GM12874 (cell line): Measurements from ENCODE around the gene CRYBB1.

Experiments
- TF ChIP-seq, protein P1 (sequence below): IDR thresholded peaks from 2 replicates; pipeline ENCODE4 v1.5.1; 2011; ENCODE audit warnings: low read depth, mild to moderate bottlenecking, control low read depth, low read length, moderate library complexity; ENCODE audit not compliant: insufficient read depth

The CRYBB1 gene

DNA sequence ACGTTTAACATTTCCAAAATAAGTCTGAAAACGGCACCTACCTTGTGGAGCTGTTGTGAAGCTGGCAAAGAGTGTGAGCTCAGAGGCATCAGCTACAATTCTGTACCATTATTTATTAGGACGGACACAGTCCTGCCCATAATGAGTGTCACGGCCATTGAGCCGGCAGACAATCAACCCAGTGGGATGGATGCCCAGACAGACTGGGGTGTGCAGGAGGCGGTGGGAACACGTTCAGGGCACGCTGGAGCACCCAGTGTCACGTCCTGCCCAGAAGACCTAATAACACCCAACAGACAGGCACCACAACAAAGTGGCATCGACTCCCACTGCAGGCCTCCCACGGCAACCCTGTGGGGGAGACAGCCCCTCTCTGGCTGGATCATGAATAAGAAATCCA lies 62.3 kb downstream of the CRYBB1 start:
- TF ChIP-seq, protein P1, sequence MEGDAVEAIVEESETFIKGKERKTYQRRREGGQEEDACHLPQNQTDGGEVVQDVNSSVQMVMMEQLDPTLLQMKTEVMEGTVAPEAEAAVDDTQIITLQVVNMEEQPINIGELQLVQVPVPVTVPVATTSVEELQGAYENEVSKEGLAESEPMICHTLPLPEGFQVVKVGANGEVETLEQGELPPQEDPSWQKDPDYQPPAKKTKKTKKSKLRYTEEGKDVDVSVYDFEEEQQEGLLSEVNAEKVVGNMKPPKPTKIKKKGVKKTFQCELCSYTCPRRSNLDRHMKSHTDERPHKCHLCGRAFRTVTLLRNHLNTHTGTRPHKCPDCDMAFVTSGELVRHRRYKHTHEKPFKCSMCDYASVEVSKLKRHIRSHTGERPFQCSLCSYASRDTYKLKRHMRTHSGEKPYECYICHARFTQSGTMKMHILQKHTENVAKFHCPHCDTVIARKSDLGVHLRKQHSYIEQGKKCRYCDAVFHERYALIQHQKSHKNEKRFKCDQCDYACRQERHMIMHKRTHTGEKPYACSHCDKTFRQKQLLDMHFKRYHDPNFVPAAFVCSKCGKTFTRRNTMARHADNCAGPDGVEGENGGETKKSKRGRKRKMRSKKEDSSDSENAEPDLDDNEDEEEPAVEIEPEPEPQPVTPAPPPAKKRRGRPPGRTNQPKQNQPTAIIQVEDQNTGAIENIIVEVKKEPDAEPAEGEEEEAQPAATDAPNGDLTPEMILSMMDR, result no peak

DNA sequence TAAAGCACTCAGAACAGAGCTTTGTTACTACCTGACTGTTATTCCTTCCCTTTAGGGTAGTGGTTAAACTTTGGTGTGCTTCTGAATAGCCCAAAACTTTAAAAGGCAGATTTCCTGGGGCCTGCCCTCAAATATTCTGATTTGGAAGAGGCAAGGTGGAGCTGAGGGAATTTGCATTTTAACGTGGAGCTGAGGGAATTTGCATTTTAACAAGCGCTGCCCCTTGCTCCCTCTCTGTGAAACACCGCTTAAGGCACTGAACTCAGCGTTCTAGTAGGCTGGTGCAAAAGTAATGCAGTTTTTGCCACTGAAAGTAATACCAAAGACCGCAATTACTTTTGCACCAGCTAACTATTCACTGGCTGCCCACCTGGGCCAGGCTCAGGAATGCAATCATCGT lies 62.9 kb downstream of the CRYBB1 start:
- TF ChIP-seq, protein P1, result no peak

DNA sequence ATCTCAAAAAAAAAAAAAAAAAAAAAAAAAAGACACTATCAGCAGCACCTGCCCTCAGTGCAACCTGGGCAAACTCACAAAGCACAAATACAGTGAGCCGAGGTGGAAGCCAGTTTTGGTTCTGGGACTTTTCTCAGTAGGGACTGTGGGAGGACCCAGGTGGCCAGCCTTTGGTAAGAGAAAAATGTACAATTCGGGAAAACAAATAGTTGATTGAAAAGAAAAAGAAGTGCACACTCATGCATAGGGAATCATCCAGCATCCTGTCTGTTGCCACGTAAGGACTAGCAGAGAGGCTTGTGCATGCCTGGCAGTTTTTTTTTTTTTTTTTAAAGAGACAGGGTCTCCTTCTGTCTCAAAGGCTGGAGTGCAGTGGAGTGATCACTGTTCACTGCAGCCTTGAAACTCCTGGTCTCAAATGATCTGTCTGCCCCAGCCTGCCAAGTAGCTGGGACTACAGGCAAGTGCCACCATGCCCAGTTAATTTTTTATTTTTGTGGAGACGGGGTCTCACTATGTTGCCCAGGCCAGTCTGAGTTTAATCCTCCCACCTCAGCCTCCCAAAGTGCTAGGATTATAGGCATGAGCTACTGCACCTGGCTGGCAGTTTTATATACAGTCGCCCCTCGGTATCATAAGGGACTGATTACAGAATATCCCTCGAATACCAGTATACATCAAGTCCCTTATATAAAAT lies 64.6 kb downstream of the CRYBB1 start:
- TF ChIP-seq, protein P1, result no peak

DNA sequence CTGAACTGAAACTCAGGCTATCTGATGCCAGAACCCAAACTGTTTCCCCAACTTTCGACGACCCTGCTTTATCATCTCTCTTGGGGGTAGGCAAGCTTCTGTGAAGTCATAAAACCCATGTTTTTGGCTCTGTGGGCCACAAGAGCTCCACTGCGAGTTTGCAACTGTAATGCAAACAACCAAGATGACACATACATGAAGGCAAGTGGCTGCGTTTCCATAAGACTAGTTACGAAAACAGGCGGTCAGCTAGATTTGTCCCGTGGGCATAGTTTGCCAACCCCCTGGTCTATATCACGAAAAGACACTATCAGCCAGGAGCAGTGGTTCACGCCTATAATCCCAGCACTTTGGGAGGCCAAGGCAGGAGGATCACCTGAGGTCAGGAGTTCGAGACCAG lies 65.4 kb downstream of the CRYBB1 start:
- TF ChIP-seq, protein P1, result no peak

DNA sequence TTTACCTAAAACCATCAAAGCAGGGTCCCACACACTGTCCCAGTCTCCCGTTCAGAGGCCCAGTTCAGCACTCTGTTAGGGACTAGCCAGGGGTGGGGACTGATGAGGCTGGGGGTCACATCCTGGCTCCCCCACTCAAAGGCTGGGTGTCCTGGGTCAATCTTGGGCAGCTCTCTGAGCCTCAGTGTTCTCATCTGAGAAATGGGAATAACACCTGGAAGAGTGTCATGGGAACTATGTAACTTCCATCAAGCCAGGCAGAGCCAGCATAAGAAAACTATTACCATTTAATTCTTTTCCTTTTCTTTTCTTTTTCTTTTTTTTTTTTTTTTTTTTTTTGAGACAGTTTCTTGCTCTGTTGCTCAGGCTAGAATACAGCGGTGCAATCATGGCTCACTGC lies 66.3 kb downstream of the CRYBB1 start:
- TF ChIP-seq, protein P1, result no peak

DNA sequence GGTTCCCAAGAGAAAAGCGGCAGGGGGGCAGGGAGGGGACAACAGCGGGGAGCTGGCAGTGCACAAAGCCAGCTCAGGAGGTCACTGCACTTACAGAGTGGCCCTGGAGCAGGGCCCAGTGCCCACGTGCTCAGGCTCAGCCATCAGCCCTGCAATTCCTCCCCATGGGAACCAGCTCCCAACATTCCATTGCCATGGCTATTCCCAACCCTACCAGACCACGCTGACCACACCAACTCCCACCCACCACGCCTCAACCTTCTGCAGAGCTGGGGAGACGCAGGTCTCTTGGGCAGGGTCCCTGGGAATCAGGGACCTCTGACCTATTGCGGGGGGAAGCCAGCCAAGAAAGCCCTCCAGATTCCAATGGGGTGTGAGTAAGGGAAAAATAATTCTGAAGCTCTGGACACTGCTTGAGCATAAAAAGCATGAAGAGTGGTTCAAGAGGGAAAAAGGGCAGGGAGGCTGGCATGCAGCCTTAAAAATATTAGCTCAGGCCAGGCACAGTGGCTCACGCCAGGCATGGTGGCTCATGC lies 67.3 kb downstream of the CRYBB1 start:
- TF ChIP-seq, protein P1, result no peak

DNA sequence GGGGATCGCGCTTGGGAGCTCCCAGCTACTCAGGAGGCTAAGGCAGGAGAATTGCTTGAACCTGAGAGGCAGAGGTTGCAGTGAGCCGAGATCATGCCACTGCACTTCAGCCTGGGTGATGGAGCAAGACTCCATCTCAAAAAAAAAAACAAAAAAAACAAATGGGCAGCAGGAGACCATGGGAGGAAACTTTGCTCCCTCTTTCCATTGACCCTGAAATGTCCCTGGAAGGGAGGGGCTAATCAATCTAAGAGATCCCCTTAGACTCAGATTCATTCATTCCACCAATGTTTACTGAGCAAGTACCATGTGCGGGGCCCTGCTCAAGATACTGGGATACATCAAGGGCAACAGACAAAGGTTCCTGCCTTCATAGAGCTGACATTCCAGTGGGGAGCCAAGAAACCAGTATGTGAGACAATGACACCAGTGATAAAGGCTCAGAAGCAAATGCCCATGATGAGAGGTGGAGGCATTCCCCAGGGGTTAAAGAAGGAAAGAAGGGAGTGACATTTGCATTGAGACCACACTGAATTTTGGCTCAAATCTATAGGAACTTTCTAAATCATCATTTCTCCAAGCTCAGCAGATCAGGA lies 67.8 kb downstream of the CRYBB1 start:
- TF ChIP-seq, protein P1, result no peak
